DOHH2 (cell line): ENCODE results near the gene LENG8.

Experiments
- CTCF ChIP-seq: fragments of 200-600 bp; sonication (generic); IDR thresholded peaks from one replicate; pipeline ENCODE4 v1.5.1; 2014; ENCODE audit warnings: antibody characterized with exemption, mild to moderate bottlenecking, low read depth, low read length; ENCODE audit not compliant: poor library complexity, severe bottlenecking
- EZH2phosphoT487 ChIP-seq: fragments of 200-600 bp; sonication (generic); IDR thresholded peaks from 2 replicates; pipeline ENCODE4 v1.6.1; 2017; ENCODE audit warnings: borderline replicate concordance, mild to moderate bottlenecking, antibody characterized with exemption, low read length, moderate library complexity, mixed read lengths

- TF ChIP-seq CTCF (no peak), EZH2phosphoT487 (no peak)
Observed at GRCh38 chr19:54485851-54486250, 36.9 kb downstream of the LENG8 start.
